IMR-90 (cell line): ENCODE measurements around the gene MIA2.

ENCODE experiments used
- CEBPB ChIP-seq: IDR thresholded peaks from 2 replicates; pipeline ENCODE4 v1.6.1; 2012; ENCODE audit warnings: low read depth, low read length, improper control_type of control experiment
- CHD1 ChIP-seq: IDR thresholded peaks from 2 replicates; pipeline ENCODE4 v1.6.1; 2012; ENCODE audit warnings: low read depth, low read length, improper control_type of control experiment
- CTCF ChIP-seq: conservative IDR thresholded peaks from 2 replicates; pipeline ENCODE4 v1.5.1; 2012; ENCODE audit warnings: mild to moderate bottlenecking, low read depth, low read length, improper control_type of control experiment
- MAFK ChIP-seq: IDR thresholded peaks from 2 replicates; pipeline ENCODE4 v1.6.1; 2012; ENCODE audit warnings: low read depth, low read length, improper control_type of control experiment
- MAZ ChIP-seq: IDR thresholded peaks from 2 replicates; pipeline ENCODE4 v1.6.1; 2012; ENCODE audit warnings: low read depth, mild to moderate bottlenecking, low read length, improper control_type of control experiment, moderate library complexity, borderline replicate concordance
- MXI1 ChIP-seq: IDR thresholded peaks from 2 replicates; pipeline ENCODE4 v1.6.1; 2012; ENCODE audit warnings: low read depth, mild to moderate bottlenecking, low read length, moderate library complexity, borderline replicate concordance
- NFE2L2 ChIP-seq: fragments of 150-350 bp; IDR thresholded peaks from 2 replicates; pipeline ENCODE4 v1.6.1; 2016; ENCODE audit warnings: low read depth, mild to moderate bottlenecking, low read length
- POLR2A ChIP-seq: IDR thresholded peaks from 2 replicates; pipeline ENCODE4 v1.6.1; 2012; ENCODE audit warnings: mild to moderate bottlenecking, low read depth, low read length
- RAD21 ChIP-seq: IDR thresholded peaks from 2 replicates; pipeline ENCODE4 v1.6.1; 2012; ENCODE audit warnings: low read length, improper control_type of control experiment
- RFX5 ChIP-seq: IDR thresholded peaks from 2 replicates; pipeline ENCODE4 v1.8.0; 2012; ENCODE audit warnings: low read depth, mild to moderate bottlenecking, low read length, moderate library complexity
- SMC3 ChIP-seq: fragments of 150-350 bp; IDR thresholded peaks from 2 replicates; pipeline ENCODE4 v1.6.1; 2016; ENCODE audit warnings: low read depth, mild to moderate bottlenecking, antibody characterized with exemption, low read length, moderate library complexity
- USF2 ChIP-seq: fragments of 150-350 bp; IDR thresholded peaks from 2 replicates; pipeline ENCODE4 v1.6.1; 2017; ENCODE audit warnings: mild to moderate bottlenecking, antibody characterized with exemption, low read length, low read depth
- TF ChIP-seq, protein P1 (sequence below): fragments of 150-350 bp; IDR thresholded peaks from 2 replicates; pipeline ENCODE4 v1.6.1; 2016; ENCODE audit warnings: low read depth, mild to moderate bottlenecking, low read length, moderate library complexity, borderline replicate concordance

DNA sequence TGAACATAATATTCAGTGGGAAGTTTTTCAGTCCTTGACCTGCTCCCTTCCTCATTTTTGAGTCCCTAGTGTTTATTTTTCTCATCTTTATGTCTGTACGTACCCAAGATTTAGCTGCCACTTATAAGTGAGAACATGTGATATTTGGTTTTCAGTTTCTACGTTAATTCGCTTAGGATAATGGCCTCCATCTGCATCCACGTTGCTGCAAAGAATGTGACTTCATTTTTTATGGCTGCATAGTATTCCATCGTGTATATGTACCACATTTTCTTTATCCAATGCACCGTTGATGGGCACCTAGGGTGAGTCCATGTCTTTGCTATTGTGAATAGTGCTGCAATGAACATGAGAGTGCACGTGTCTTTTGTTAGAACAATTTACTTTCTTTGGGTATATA lies 30.3 kb downstream of the MIA2 start:
- TF ChIP-seq RAD21 (no peak), MAFK (no peak), CTCF (no peak), POLR2A (no peak), USF2 (no peak), RFX5 (no peak), CHD1 (no peak), MAZ (no peak), SMC3 (no peak), MXI1 (no peak), CEBPB (no peak), NFE2L2 (no peak)
- TF ChIP-seq, protein P1, sequence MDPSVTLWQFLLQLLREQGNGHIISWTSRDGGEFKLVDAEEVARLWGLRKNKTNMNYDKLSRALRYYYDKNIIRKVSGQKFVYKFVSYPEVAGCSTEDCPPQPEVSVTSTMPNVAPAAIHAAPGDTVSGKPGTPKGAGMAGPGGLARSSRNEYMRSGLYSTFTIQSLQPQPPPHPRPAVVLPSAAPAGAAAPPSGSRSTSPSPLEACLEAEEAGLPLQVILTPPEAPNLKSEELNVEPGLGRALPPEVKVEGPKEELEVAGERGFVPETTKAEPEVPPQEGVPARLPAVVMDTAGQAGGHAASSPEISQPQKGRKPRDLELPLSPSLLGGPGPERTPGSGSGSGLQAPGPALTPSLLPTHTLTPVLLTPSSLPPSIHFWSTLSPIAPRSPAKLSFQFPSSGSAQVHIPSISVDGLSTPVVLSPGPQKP: no peak
